T-helper 1 cell treated with Interleukin-12 subunit alpha and Interleukin-12 subunit beta and Interleukin-4 antibody, amounts not matched to agents 30 ng/mL and 1 ng/mL, for 36 hours (primary cell): ENCODE results near the gene SHLD2. TPM values are rescaled to one million over a fixed set of nuclear protein-coding genes. Genes with fewer than 3 reads are reported as not detected.
"Not testable (repeated sequence)": the region's sequence is repeated elsewhere in the genome, so short reads cannot be mapped to it uniquely, and the experiment has no call there.

Experiments
- intact Hi-C: fragments of 100-400 bp; cut with micrococcal nuclease; formaldehyde crosslinking; loops from one replicate; pipeline ENCODE4 v1.15.1; 2024
- total RNA-seq: library from RNA; stranded (reverse); gene quantifications from 2 replicates; pipeline ENCODE4 v1.2.3, GENCODE V29; 2022

SHLD2 gene
- 34.7 and 35.2 TPM in 2 replicates for total RNA-seq

- intact Hi-C loops: loop anchor here (1.0 to 10.0 kb wide), 11 partner anchors 110 to 768 kb away; partner anchors contain the start of genes ATAD1, KLLN, MINPP1 and PTEN
Measured at GRCh38 chr10:87094373-87095235, at the start of gene SHLD2, which contains the start of gene GLUD1. Gene SHLD2 (plus strand): TSS chr10:87095206. CDS start chr10:87151355, 56,149 bp downstream. Gene GLUD1 (minus strand): TSS chr10:87094843. CDS start chr10:87094769, 74 bp downstream.

- intact Hi-C loops: no loop called here
Measured at GRCh38 chr10:87045434-87045938, 49.5 kb upstream of the SHLD2 start.

- intact Hi-C loops: no loop called here
Measured at GRCh38 chr10:87053111-87053510, 41.9 kb upstream of the SHLD2 start.

- intact Hi-C loops: no loop called here
Measured at GRCh38 chr10:87053577-87054181, 41.3 kb upstream of the SHLD2 start.

- intact Hi-C loops: no loop called here
Measured at GRCh38 chr10:87054373-87055295, 40.4 kb upstream of the SHLD2 start.

GRCh38 chr10:87058171-87058570 is 36.8 kb upstream of the SHLD2 start:
- intact Hi-C loops: no loop called here

GRCh38 chr10:87059401-87059800 is 35.6 kb upstream of the SHLD2 start:
- intact Hi-C loops: no loop called here

- intact Hi-C loops: no loop called here
Measured at GRCh38 chr10:87060280-87060928, 34.6 kb upstream of the SHLD2 start.

GRCh38 chr10:87064651-87065050 is 30.4 kb upstream of the SHLD2 start:
- intact Hi-C loops: no loop called here

- intact Hi-C loops: no loop called here
Measured at GRCh38 chr10:87066178-87066577, 28.8 kb upstream of the SHLD2 start.

GRCh38 chr10:87066865-87067264 is 28.1 kb upstream of the SHLD2 start:
- intact Hi-C loops: no loop called here

- intact Hi-C loops: no loop called here
Measured at GRCh38 chr10:87068281-87068680, 26.7 kb upstream of the SHLD2 start.

GRCh38 chr10:87072449-87072848 is 22.6 kb upstream of the SHLD2 start:
- intact Hi-C loops: no loop called here

GRCh38 chr10:87076421-87076820 is 18.6 kb upstream of the SHLD2 start:
- intact Hi-C loops: not testable (repeated sequence)

GRCh38 chr10:87079106-87079836 is 15.7 kb upstream of the SHLD2 start:
- intact Hi-C loops: no loop called here

GRCh38 chr10:87080621-87081020 is 14.4 kb upstream of the SHLD2 start:
- intact Hi-C loops: not testable (repeated sequence)

- intact Hi-C loops: not testable (repeated sequence)
Measured at GRCh38 chr10:87081574-87081973, 13.4 kb upstream of the SHLD2 start.

- intact Hi-C loops: not testable (repeated sequence)
Measured at GRCh38 chr10:87082219-87082618, 12.8 kb upstream of the SHLD2 start.

- intact Hi-C loops: loop anchor here (1.0 kb wide), 1 partner anchor 10 kb away; no protein-coding TSS in a partner anchor
Measured at GRCh38 chr10:87083576-87084290, 11.3 kb upstream of the SHLD2 start.
